PC-9 (cell line): ENCODE results near the gene MAPKAPK5.

Experiments
- CTCF ChIP-seq: fragments of 200-600 bp; sonication (generic); conservative IDR thresholded peaks from 2 replicates; pipeline ENCODE4 v1.6.1; 2017; ENCODE audit warnings: mixed run types, antibody characterized with exemption, mild to moderate bottlenecking, moderate library complexity
- EZH2 ChIP-seq: fragments of 200-600 bp; sonication (generic); IDR thresholded peaks from 2 replicates; pipeline ENCODE4 v1.8.0; 2017; ENCODE audit warnings: antibody characterized with exemption, low read depth

- no peak for TF ChIP-seq CTCF
- no peak for TF ChIP-seq EZH2
Observed at GRCh38 chr12:111937429-111937828, 95.4 kb downstream of the MAPKAPK5 start.
